SK-N-SH treated with all-trans-retinoic acid at 6 μM for 48 hours (cell line): ENCODE measurements around the gene RBM47.

Source experiments
- CREB5 ChIP-seq: fragments of 250-450 bp; sonication (Bioruptor Pico); IDR thresholded peaks from 2 replicates; pipeline ENCODE4 v1.5.1; 2020; ENCODE audit warnings: low read depth, mild to moderate bottlenecking, moderate library complexity
- CSRNP3 ChIP-seq: fragments of 250-450 bp; sonication (Bioruptor Pico); IDR thresholded peaks from 2 replicates; pipeline ENCODE4 v1.5.1; 2021; ENCODE audit warnings: mild to moderate bottlenecking, moderate library complexity
- GLIS3 ChIP-seq: fragments of 250-450 bp; sonication (Bioruptor Pico); IDR thresholded peaks from 2 replicates; pipeline ENCODE4 v1.5.0; 2020; ENCODE audit warnings: mild to moderate bottlenecking, moderate library complexity
- ISL1 ChIP-seq: fragments of 250-450 bp; sonication (Bioruptor Pico); IDR thresholded peaks from 2 replicates; pipeline ENCODE4 v2.1.2; 2022; ENCODE audit warnings: mild to moderate bottlenecking, moderate library complexity
- PATZ1 ChIP-seq: fragments of 250-450 bp; sonication (Bioruptor Pico); IDR thresholded peaks from 2 replicates; pipeline ENCODE4 v1.8.0; 2020; ENCODE audit warnings: mild to moderate bottlenecking, moderate library complexity, borderline replicate concordance
- TCF4 ChIP-seq: fragments of 250-450 bp; sonication (Bioruptor Pico); IDR thresholded peaks from 2 replicates; pipeline ENCODE4 v1.8.0; 2021; ENCODE audit warnings: mild to moderate bottlenecking, moderate library complexity, borderline replicate concordance
- TSHZ2 ChIP-seq: fragments of 250-450 bp; sonication (Bioruptor Pico); IDR thresholded peaks from 2 replicates; pipeline ENCODE4 v1.5.0; 2020; ENCODE audit warnings: mild to moderate bottlenecking, moderate library complexity
- ZC3H10 ChIP-seq: fragments of 250-450 bp; sonication (Bioruptor Pico); IDR thresholded peaks from 2 replicates; pipeline ENCODE4 v1.5.1; 2021; ENCODE audit warnings: mild to moderate bottlenecking, moderate library complexity
- ZFP3 ChIP-seq: fragments of 250-450 bp; sonication (Bioruptor Pico); IDR thresholded peaks from 2 replicates; pipeline ENCODE4 v1.5.0; 2020; ENCODE audit warnings: mild to moderate bottlenecking, moderate library complexity

- TF ChIP-seq PATZ1 (CRISPR knock-in tag), result no peak
- no peak for TF ChIP-seq CREB5 (CRISPR knock-in tag)
- no peak for TF ChIP-seq GLIS3 (CRISPR knock-in tag)
- TF ChIP-seq ZC3H10, result no peak
- no peak for TF ChIP-seq ZFP3
- no peak for TF ChIP-seq TSHZ2 (CRISPR knock-in tag)
- TF ChIP-seq CSRNP3 (CRISPR knock-in tag), result no peak
- TF ChIP-seq TCF4 (CRISPR knock-in tag), result no peak
- TF ChIP-seq ISL1 (CRISPR knock-in tag), result no peak
Measured at GRCh38 chr4:40581254-40582140, 48.2 kb downstream of the RBM47 start.
